CD14-positive monocyte (primary cell): ENCODE results near the gene CHRNA9. TPM values are rescaled to one million over a fixed set of nuclear protein-coding genes. Genes with fewer than 3 reads are reported as not detected.

Experiments
- DNase-seq, 3 donors: peaks; one replicate each; pipeline ENCODE4 v3.0.0-alpha.2; 2011 to 2022
- H2AFZ ChIP-seq: 2 replicates; pipeline ENCODE4 v1.6.0; 2012; ENCODE audit warnings: mild to moderate bottlenecking, low read depth, low read length, inconsistent platforms; ENCODE audit not compliant: insufficient read depth, poor library complexity, severe bottlenecking
- H3K27ac ChIP-seq, 2 donors: 1 replicate in 1 of 2; 2 replicates in 1 of 2; pipeline ENCODE4 v1.5.1; 2012 to 2013; ENCODE audit warnings: low read length in 2 of 2, control low read depth in 1 of 2, inconsistent platforms in 1 of 2, low read depth in 1 of 2, mild to moderate bottlenecking in 1 of 2
- H3K27me3 ChIP-seq, 2 donors: one replicate each; pipeline versions ENCODE4 v1.6.0 to v1.6.1; 2011 to 2013; ENCODE audit warnings: low read length in 2 of 2; ENCODE audit not compliant: control insufficient read depth in 2 of 2, insufficient read depth in 2 of 2
- H3K36me3 ChIP-seq, 2 donors: replicated peaks in 1 of 2; 1 replicate in 1 of 2; 2 replicates in 1 of 2; pipeline versions ENCODE4 v1.5.1 to v1.6.1; 2012 to 2013; ENCODE audit warnings: low read length in 2 of 2, control low read depth in 1 of 2, inconsistent platforms in 1 of 2, mild to moderate bottlenecking in 1 of 2; ENCODE audit not compliant: insufficient read depth in 2 of 2, control insufficient read depth in 1 of 2
- H3K4me1 ChIP-seq, 2 donors: 1 replicate in 1 of 2; 2 replicates in 1 of 2; pipeline versions ENCODE4 v1.5.1 to v1.6.1; 2012 to 2013; ENCODE audit warnings: low read length in 2 of 2, control low read depth in 1 of 2, inconsistent platforms in 1 of 2, mild to moderate bottlenecking in 1 of 2, moderate library complexity in 1 of 2; ENCODE audit not compliant: insufficient read depth in 2 of 2, control insufficient read depth in 1 of 2
- H3K4me2 ChIP-seq: replicated peaks from 2 replicates; pipeline ENCODE3; 2012; ENCODE audit warnings: low read length, moderate library complexity, mild to moderate bottlenecking; ENCODE audit not compliant: poor library complexity, severe bottlenecking; ENCODE audit errors: extremely low read depth
- H3K4me3 ChIP-seq, 3 experiments: fragments of 200-600 bp in 1 of 3; sonication (generic) in 1 of 3; replicated peaks in 1 of 3; 1 replicate in 2 of 3; 2 replicates in 1 of 3; pipeline ENCODE4 v1.5.1; 2011 to 2013; ENCODE audit warnings: low read length in 3 of 3, mild to moderate bottlenecking in 3 of 3, control low read depth in 2 of 3, low read depth in 2 of 3, inconsistent platforms in 1 of 3, moderate library complexity in 1 of 3
- H3K79me2 ChIP-seq: 2 replicates; pipeline ENCODE4 v1.6.0; 2012; ENCODE audit warnings: mild to moderate bottlenecking, control low read depth, inconsistent platforms, low read length, moderate library complexity; ENCODE audit not compliant: insufficient read depth
- H3K9ac ChIP-seq: 2 replicates; pipeline ENCODE4 v1.6.0; 2017; ENCODE audit warnings: low read length, mild to moderate bottlenecking; ENCODE audit not compliant: insufficient read depth, poor library complexity, severe bottlenecking
- H3K9me3 ChIP-seq, 2 donors: replicated peaks in 1 of 2; 1 replicate in 1 of 2; 2 replicates in 1 of 2; pipeline versions ENCODE4 v1.5.1 to v1.6.1; 2012 to 2013; ENCODE audit warnings: low read length in 2 of 2, control low read depth in 1 of 2; ENCODE audit not compliant: control insufficient read depth in 1 of 2, insufficient read depth in 1 of 2
- H4K20me1 ChIP-seq: 2 replicates; pipeline ENCODE4 v1.6.0; 2012; ENCODE audit warnings: mild to moderate bottlenecking, low read length, control low read depth, moderate library complexity; ENCODE audit not compliant: insufficient read depth
- H3K27ac Mint-ChIP-seq, 7 donors: one replicate each; pipeline ENCODE4 v1.8.0; 2020; ENCODE audit warnings: mild to moderate bottlenecking in 7 of 7, mixed read lengths in 7 of 7, moderate library complexity in 6 of 7, inconsistent platforms in 2 of 7
- H3K27me3 Mint-ChIP-seq, 3 donors: one replicate each; pipeline ENCODE4 v1.8.0; 2021 to 2022; ENCODE audit warnings: low read depth in 3 of 3, mild to moderate bottlenecking in 3 of 3, mixed read lengths in 3 of 3, moderate library complexity in 3 of 3, inconsistent platforms in 1 of 3
- H3K36me3 Mint-ChIP-seq, 2 donors: one replicate each; pipeline ENCODE4 v1.8.0; 2020; ENCODE audit warnings: mixed read lengths in 2 of 2, inconsistent platforms in 1 of 2, mild to moderate bottlenecking in 1 of 2
- H3K4me1 Mint-ChIP-seq: one replicate; pipeline ENCODE4 v1.8.0; 2020; ENCODE audit warnings: mild to moderate bottlenecking, mixed read lengths
- H3K4me3 Mint-ChIP-seq, 2 donors: one replicate each; pipeline ENCODE4 v1.8.0; 2020; ENCODE audit warnings: mild to moderate bottlenecking in 2 of 2, mixed read lengths in 2 of 2, moderate library complexity in 1 of 2
- H3K9me3 Mint-ChIP-seq, 7 donors: one replicate each; pipeline ENCODE4 v1.8.0; 2020 to 2022; ENCODE audit warnings: mixed read lengths in 7 of 7, mild to moderate bottlenecking in 6 of 7, moderate library complexity in 6 of 7, inconsistent platforms in 2 of 7
- CTCF ChIP-seq: fragments of 200-600 bp; IDR thresholded peaks from one replicate; pipeline ENCODE4 v1.8.0; 2022; ENCODE audit warnings: antibody characterized with exemption, mild to moderate bottlenecking
- WGBS: methylation state at CpG from one replicate; pipeline ENCODE4 v1.1.5; 2013; ENCODE audit warnings: missing lambda C conversion rate; ENCODE audit not compliant: insufficient coverage; 5-methylcytosine and 5-hydroxymethylcytosine counted together
- intact Hi-C, 2 donors: fragments of 100-400 bp; cut with micrococcal nuclease; formaldehyde crosslinking; loops; one replicate each; pipeline versions ENCODE4 v1.15.0 to v1.15.1; 2023
- polyA plus RNA-seq, 3 donors: library from polyadenylated mRNA; depleted of rRNA in 1 of 3; unstranded in 2 of 3; stranded (reverse) in 1 of 3; fragments of 300-500 nt in 2 of 3; fragments of >200 nt in 1 of 3; fragmentation: Illumina TruSeq in 2 of 3; gene quantifications; 1 replicate in 2 of 3; 2 replicates in 1 of 3; pipeline ENCODE4 v1.2.3, GENCODE V29; 2012 to 2021

Gene CHRNA9
- polyA plus RNA-seq, 3 donors: not detected

GRCh38 chr4:40361338-40361737 is 26.2 kb downstream of the CHRNA9 start:
- no peak overlapping the region for H3K4me3 ChIP-seq
- H3K4me1 ChIP-seq: no peaks in the 10 kb centered on the region
- Mint-ChIP-seq H3K9me3 (peaks cover 3 to 17% (median 16%) of the 10 kb centered on the region in 7 donors), H3K4me3 (no peak overlapping the region), H3K36me3 (no peaks in the 10 kb centered on the region), H3K27me3 (peaks cover 1 to 3% (median 2%) of the 10 kb centered on the region in 3 donors), H3K27ac (no peak overlapping the region), H3K4me1 (no peaks in the 10 kb centered on the region)
- H3K36me3 ChIP-seq: no peaks in the 10 kb centered on the region
- H3K79me2 ChIP-seq: no peaks in the 10 kb centered on the region
- H3K4me2 ChIP-seq: no peak overlapping the region
- no peaks in the 10 kb centered on the region for H4K20me1 ChIP-seq
- H3K9me3 ChIP-seq: no peaks in the 10 kb centered on the region
- no peak overlapping the region for H3K9ac ChIP-seq
- no CpG with 5 or more reads among the region's 3 CpGs for WGBS
- H2AFZ ChIP-seq: no peak overlapping the region
- H3K27me3 ChIP-seq: no peaks in the 10 kb centered on the region
- H3K27ac ChIP-seq: no peak overlapping the region
- intact Hi-C loops: no loop called here
- DNase-seq: no peak
- no peak for TF ChIP-seq CTCF

GRCh38 chr4:40363382-40363920 is 28.3 kb downstream of the CHRNA9 start:
- H2AFZ ChIP-seq: no peak overlapping the region
- Mint-ChIP-seq H3K4me3 (no peak overlapping the region), H3K4me1 (no peaks in the 10 kb centered on the region), H3K27me3 (peaks cover 0 to 3% (median 1%) of the 10 kb centered on the region in 3 donors), H3K27ac (no peak overlapping the region), H3K36me3 (no peaks in the 10 kb centered on the region), H3K9me3 (peaks cover 3 to 17% (median 14%) of the 10 kb centered on the region in 7 donors)
- no peak for TF ChIP-seq CTCF
- DNase-seq: no peak
- H3K9ac ChIP-seq: no peak overlapping the region
- no peak overlapping the region for H3K4me2 ChIP-seq
- no peaks in the 10 kb centered on the region for H3K9me3 ChIP-seq
- H3K27ac ChIP-seq: no peak overlapping the region
- no peaks in the 10 kb centered on the region for H3K79me2 ChIP-seq
- H3K36me3 ChIP-seq: no peaks in the 10 kb centered on the region
- intact Hi-C loops: no loop called here
- no peaks in the 10 kb centered on the region for H3K4me1 ChIP-seq
- WGBS: 99% methylated on average over 8 of the region's 9 CpGs
- H3K4me3 ChIP-seq: no peak overlapping the region
- no peaks in the 10 kb centered on the region for H3K27me3 ChIP-seq
- H4K20me1 ChIP-seq: no peaks in the 10 kb centered on the region
